NB4 (cell line): Measurements from ENCODE around the gene CCDC158.

Source experiments
- CTCF ChIP-seq: IDR thresholded peaks from one replicate; pipeline ENCODE4 v1.5.1; 2012; ENCODE audit warnings: low read depth, low read length
- MYC ChIP-seq: IDR thresholded peaks from 2 replicates; pipeline ENCODE4 v1.6.1; 2011; ENCODE audit warnings: low read depth, low read length
- POLR2A ChIP-seq: IDR thresholded peaks from 2 replicates; pipeline ENCODE4 v1.6.1; 2011; ENCODE audit warnings: mild to moderate bottlenecking; ENCODE audit not compliant: insufficient read length; ENCODE audit errors: extremely low read depth

- no peak for TF ChIP-seq CTCF
- no peak for TF ChIP-seq MYC
- TF ChIP-seq POLR2A, result no peak
Observed at GRCh38 chr4:76280488-76281441, 140.2 kb downstream of the CCDC158 start.
